GM12875 (cell line): ENCODE results near the gene TGM6.

ENCODE experiments used
- H3K4me3 ChIP-seq: one replicate; pipeline ENCODE4 v1.5.1; 2011; ENCODE audit warnings: low read depth, low read length, control low read depth
- TF ChIP-seq, protein P1 (sequence below): IDR thresholded peaks from 2 replicates; pipeline ENCODE4 v1.5.1; 2011; ENCODE audit warnings: low read depth, mild to moderate bottlenecking, control low read depth, inconsistent platforms, low read length, moderate library complexity, borderline replicate concordance; ENCODE audit not compliant: insufficient read depth

TGM6 gene

DNA sequence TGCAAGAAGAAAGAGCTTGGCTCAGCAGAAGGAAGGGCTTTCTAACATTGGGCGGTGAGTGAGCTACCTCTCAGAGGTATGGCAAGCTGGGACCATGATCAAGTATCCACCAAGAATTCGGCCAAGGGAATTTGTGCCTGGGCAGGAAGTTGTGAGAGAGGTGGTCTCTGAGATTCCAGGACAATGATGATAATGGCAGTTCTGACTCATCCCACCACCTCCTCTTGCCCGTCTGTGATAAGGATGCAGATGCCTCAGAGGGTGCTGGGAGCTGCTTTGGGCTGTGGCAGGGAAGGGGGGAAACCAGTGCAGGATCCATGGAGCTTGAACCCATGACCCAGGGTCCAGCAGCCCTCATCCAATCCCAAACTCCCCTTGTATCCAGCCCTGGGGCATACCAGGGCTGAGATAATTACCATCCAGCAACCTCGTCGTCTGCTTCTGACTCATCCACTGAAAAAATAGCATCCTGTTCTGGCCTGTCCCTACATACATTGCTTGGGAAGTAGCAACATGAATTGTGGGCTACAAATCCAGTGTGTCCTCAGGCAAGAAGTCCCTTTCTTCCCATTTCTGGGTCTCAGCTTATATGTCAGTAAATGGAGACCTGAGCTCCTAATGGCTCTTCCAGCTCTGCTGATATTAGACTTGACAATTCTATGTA, 5.9 kb downstream of the TGM6 start:
- no peak overlapping the region for H3K4me3 ChIP-seq
- TF ChIP-seq, protein P1, sequence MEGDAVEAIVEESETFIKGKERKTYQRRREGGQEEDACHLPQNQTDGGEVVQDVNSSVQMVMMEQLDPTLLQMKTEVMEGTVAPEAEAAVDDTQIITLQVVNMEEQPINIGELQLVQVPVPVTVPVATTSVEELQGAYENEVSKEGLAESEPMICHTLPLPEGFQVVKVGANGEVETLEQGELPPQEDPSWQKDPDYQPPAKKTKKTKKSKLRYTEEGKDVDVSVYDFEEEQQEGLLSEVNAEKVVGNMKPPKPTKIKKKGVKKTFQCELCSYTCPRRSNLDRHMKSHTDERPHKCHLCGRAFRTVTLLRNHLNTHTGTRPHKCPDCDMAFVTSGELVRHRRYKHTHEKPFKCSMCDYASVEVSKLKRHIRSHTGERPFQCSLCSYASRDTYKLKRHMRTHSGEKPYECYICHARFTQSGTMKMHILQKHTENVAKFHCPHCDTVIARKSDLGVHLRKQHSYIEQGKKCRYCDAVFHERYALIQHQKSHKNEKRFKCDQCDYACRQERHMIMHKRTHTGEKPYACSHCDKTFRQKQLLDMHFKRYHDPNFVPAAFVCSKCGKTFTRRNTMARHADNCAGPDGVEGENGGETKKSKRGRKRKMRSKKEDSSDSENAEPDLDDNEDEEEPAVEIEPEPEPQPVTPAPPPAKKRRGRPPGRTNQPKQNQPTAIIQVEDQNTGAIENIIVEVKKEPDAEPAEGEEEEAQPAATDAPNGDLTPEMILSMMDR, result no peak

DNA sequence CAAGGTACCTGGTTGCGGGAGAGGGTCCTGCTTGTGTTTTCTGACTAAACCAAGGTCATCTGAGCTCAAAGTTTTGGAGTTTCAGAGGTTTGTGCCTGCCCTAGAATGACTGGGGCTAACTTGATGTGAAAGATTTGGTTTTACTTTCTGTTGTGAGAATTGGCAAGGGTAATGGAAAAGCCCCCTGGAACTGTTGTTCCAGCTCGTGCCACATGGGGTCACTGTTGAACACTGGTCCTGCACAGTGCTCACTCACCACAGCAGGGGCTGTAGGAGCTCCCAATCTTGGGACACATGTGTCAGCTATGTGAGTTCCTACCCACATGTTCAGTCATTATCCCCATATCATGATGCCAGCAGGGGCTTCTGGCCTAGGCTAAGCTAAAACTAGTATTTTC, 6.5 kb downstream of the TGM6 start:
- no peak overlapping the region for H3K4me3 ChIP-seq
- TF ChIP-seq, protein P1, result peak; percentile 69

DNA sequence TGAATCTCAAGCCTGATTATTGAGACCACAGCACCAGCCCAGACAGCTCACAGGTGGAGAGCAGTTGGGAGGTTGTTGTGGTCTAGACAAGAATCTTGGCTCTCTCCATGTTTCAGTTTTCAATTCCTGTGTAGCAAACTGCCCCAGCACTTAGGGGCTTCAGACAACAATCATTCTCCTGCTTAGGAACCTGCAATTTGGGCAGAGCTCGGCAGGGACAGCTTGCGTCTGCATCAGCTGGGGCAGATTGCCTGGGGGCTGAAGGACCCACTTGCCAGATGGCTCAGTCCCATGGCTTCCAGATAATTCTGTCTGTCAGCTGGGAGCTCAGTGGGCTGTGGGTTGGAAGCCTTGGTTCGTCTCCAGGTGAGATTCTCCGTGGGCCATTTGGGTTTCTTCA, 6.9 kb downstream of the TGM6 start:
- no peak overlapping the region for H3K4me3 ChIP-seq
- TF ChIP-seq, protein P1, result no peak

DNA sequence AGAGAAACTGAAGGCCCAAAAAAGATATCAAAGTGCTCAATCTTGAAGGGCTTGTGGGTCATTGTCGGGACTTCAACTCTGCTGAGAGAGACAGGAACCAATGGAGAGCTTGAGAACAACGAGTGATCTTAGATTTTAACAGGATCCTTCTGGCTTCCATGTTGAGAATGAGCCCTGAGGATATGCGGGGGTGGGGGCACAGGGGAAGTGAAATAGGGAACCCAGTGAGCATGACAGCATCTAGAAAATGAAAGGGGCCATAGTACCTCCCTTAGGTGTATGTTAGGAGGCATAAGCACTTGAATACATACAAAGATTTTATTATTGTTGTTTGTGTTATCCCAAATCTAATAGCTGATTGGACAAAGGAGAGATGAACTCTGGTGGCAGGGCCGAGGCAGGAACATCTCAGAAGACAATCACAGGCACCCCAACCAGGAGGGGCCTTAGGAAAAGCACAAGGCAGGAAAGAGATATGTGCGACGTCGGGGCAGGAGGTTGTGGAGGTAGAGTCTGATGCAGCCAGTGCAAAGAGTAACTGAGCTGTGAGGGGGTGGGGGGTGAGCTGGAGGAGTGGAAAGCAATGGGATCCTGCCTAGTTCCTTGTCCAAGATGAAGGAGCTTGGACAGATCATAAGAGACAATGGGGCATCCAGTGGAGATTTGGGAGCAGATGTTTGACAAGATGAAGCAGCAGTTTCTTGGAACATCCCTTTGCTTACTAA, 10.4 kb downstream of the TGM6 start:
- TF ChIP-seq, protein P1, result no peak
- H3K4me3 ChIP-seq, result no peak overlapping the region

DNA sequence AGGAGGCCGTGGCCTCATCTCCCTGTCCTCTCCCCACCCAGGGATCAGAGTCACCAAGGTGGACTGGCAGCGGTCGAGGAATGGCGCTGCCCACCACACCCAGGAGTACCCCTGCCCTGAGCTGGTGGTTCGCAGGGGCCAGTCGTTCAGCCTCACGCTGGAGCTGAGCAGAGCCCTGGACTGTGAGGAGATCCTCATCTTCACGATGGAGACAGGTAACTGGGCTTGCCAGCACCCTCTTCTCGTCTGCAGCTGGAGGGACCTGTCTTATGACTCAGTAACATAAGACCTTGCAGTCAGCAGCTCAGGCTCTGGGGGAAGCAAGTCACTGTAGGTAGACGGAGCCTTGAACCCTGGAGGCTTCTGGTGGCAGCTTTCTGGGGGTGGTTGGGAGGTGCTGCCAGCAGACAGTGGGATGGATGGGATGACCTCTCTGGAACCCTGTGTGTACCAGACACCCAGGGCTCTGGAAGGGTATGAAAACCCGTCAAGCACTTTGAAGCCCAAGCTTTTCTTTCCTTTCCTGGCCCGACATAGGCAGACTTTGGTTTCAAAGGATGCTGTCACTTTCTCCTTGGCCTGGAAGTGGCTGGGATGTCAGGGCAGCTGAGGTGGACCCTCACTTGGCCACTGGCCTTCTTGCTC, 13.8 kb downstream of the TGM6 start:
- no peak overlapping the region for H3K4me3 ChIP-seq
- TF ChIP-seq, protein P1, result no peak

DNA sequence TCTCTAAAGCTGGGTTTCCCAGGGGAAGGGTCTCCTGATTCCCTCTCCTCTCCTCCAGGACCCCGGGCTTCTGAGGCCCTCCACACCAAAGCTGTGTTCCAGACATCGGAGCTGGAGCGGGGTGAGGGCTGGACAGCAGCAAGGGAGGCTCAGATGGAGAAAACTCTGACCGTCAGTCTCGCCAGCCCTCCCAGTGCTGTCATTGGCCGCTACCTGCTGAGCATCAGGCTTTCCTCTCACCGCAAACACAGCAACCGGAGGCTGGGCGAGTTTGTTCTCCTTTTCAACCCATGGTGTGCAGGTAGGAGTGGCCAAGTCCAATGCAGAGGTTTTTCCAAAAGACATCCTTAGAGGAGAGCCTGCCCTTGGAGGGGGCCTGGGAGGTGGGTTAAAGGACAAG, 14.4 kb downstream of the TGM6 start:
- H3K4me3 ChIP-seq, result no peak overlapping the region
- TF ChIP-seq, protein P1, result no peak
